ENCODE measurements around the gene LTN1. TPM values are rescaled to one million over a fixed set of nuclear protein-coding genes. Genes with fewer than 3 reads are reported as not detected.

Gene LTN1
- total and polyA plus RNA-seq, 4 donors, result 4.5 to 46.9 (median 12.0) TPM

DNA sequence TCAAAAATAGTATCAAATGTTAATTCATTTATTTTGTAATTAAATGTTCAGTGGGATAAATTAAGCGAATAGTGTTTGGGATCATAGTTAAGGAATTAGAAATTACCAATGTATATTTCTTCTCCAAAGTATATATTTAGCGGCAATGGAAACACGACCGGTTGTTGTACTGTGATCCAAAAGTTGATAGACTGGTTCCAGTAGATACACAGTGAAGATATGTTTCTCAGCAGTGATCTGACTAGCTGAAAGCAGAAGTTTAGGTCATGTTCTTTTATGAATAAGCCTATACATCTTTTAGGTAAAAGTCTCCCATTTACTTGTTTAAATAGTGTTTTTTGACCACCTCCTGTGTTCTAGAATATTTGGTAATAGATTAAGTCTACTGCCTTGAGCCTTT lies 40.6 kb upstream of the LTN1 start:
- Histone ChIP-seq H3K36me3 (ENCODE audit: control insufficient read depth in 4 of 4, insufficient read depth in 4 of 4, low read length in 4 of 4) (peaks cover 18 to 44% (median 40%) of the 10 kb centered on the region in 4 donors), H3K27me3 (ENCODE audit: control insufficient read depth in 3 of 3, insufficient read depth in 3 of 3, low read length in 2 of 3) (no peaks in the 10 kb centered on the region), H3K9me3 (ENCODE audit: control insufficient read depth in 4 of 4, insufficient read depth in 3 of 4, low read length in 3 of 4) (no peaks in the 10 kb centered on the region), H3K9ac (ENCODE audit: insufficient read depth in 1 of 2, low read length in 2 of 2) (no peak overlapping the region), H3K4me1 (ENCODE audit: control insufficient read depth in 5 of 5, insufficient read depth in 5 of 5, low read length in 5 of 5) (peaks cover 0 to 2% (median 0%) of the 10 kb centered on the region in 5 donors), H3K27ac (ENCODE audit: low read depth in 1 of 2, low read length in 1 of 2) (no peak overlapping the region), H3K4me3 (no peak overlapping the region)
- no peak for DNase-seq
- 69 to 81% methylated on average over 4 of the region's 4 CpGs for WGBS, 2 donors
- TF ChIP-seq, protein P1, sequence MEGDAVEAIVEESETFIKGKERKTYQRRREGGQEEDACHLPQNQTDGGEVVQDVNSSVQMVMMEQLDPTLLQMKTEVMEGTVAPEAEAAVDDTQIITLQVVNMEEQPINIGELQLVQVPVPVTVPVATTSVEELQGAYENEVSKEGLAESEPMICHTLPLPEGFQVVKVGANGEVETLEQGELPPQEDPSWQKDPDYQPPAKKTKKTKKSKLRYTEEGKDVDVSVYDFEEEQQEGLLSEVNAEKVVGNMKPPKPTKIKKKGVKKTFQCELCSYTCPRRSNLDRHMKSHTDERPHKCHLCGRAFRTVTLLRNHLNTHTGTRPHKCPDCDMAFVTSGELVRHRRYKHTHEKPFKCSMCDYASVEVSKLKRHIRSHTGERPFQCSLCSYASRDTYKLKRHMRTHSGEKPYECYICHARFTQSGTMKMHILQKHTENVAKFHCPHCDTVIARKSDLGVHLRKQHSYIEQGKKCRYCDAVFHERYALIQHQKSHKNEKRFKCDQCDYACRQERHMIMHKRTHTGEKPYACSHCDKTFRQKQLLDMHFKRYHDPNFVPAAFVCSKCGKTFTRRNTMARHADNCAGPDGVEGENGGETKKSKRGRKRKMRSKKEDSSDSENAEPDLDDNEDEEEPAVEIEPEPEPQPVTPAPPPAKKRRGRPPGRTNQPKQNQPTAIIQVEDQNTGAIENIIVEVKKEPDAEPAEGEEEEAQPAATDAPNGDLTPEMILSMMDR (IDR thresholded peaks at IDR 0.05; ENCODE audit: control extremely low read depth, extremely low read depth), result no peak
- no peak for ATAC-seq (ENCODE audit: insufficient read depth, low FRiP score)

- Histone ChIP-seq H3K27ac (ENCODE audit: low read depth in 1 of 2, low read length in 1 of 2) (no peak overlapping the region), H3K9ac (ENCODE audit: insufficient read depth in 1 of 2, low read length in 2 of 2) (no peak overlapping the region), H3K36me3 (ENCODE audit: control insufficient read depth in 4 of 4, insufficient read depth in 4 of 4, low read length in 4 of 4) (peaks cover 16 to 28% (median 26%) of the 10 kb centered on the region in 4 donors), H3K27me3 (ENCODE audit: control insufficient read depth in 3 of 3, insufficient read depth in 3 of 3, low read length in 2 of 3) (no peaks in the 10 kb centered on the region), H3K9me3 (ENCODE audit: control insufficient read depth in 4 of 4, insufficient read depth in 3 of 4, low read length in 3 of 4) (no peaks in the 10 kb centered on the region), H3K4me1 (ENCODE audit: control insufficient read depth in 5 of 5, insufficient read depth in 5 of 5, low read length in 5 of 5) (peaks cover 0 to 6% (median 3%) of the 10 kb centered on the region in 5 donors), H3K4me3 (no peak overlapping the region)
- no peak for DNase-seq
- ATAC-seq (ENCODE audit: insufficient read depth, low FRiP score), result no peak
- WGBS, 2 donors, result 94 to 98% methylated on average over 1 of the region's 1 CpG
- TF ChIP-seq, protein P1 (IDR thresholded peaks at IDR 0.05; ENCODE audit: control extremely low read depth, extremely low read depth), result no peak
Measured at GRCh38 chr21:29030909-29031308, 38.2 kb upstream of the LTN1 start.

- Histone ChIP-seq H3K27me3 (ENCODE audit: control insufficient read depth in 3 of 3, insufficient read depth in 3 of 3, low read length in 2 of 3) (no peaks in the 10 kb centered on the region), H3K4me1 (ENCODE audit: control insufficient read depth in 5 of 5, insufficient read depth in 5 of 5, low read length in 5 of 5) (peaks cover 0 to 15% (median 4%) of the 10 kb centered on the region in 5 donors), H3K27ac (ENCODE audit: low read depth in 1 of 2, low read length in 1 of 2) (no peak overlapping the region), H3K9ac (ENCODE audit: insufficient read depth in 1 of 2, low read length in 2 of 2) (no peak overlapping the region), H3K4me3 (no peak overlapping the region), H3K9me3 (ENCODE audit: control insufficient read depth in 4 of 4, insufficient read depth in 3 of 4, low read length in 3 of 4) (no peaks in the 10 kb centered on the region), H3K36me3 (ENCODE audit: control insufficient read depth in 4 of 4, insufficient read depth in 4 of 4, low read length in 4 of 4) (peaks cover 14 to 25% (median 23%) of the 10 kb centered on the region in 4 donors)
- no peak for ATAC-seq (ENCODE audit: insufficient read depth, low FRiP score)
- WGBS, 2 donors, result 70 to 85% methylated on average over 1 of the region's 1 CpG
- TF ChIP-seq, protein P1 (IDR thresholded peaks at IDR 0.05; ENCODE audit: control extremely low read depth, extremely low read depth), result no peak
- DNase-seq, result no peak
Measured at GRCh38 chr21:29029524-29029923, 36.8 kb upstream of the LTN1 start.

DNA sequence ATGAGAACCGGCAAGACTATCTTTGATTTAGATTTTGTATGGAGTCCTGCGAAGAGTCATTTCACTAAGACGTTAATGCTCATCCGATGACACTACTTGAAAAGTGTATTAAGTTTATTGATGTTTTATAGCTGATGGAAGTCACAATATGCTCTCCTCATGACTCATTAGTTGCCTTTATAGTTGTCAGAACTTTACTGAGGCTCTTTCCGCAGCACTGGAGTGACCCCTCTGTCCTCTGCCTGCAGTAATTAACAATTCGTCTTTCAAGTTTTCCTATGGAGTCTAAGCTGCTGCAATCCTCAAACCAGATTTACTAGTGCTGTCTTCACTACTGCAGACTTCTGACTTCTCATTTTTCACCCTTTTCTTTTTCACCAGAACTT lies 32.6 kb upstream of the LTN1 start:
- H3K4me1 ChIP-seq (ENCODE audit: control insufficient read depth in 5 of 5, insufficient read depth in 5 of 5, low read length in 5 of 5), result peaks cover 0 to 15% (median 5%) of the 10 kb centered on the region in 5 donors
- DNase-seq, result peak in 1 of 3 donors; percentile 22
- H3K36me3 ChIP-seq (ENCODE audit: control insufficient read depth in 4 of 4, insufficient read depth in 4 of 4, low read length in 4 of 4), result peaks cover 0 to 6% (median 2%) of the 10 kb centered on the region in 4 donors
- H3K4me3 ChIP-seq, result peak overlapping the region; percentile 82
- no peaks in the 10 kb centered on the region for H3K27me3 ChIP-seq (ENCODE audit: control insufficient read depth in 3 of 3, insufficient read depth in 3 of 3, low read length in 2 of 3)
- TF ChIP-seq, protein P1 (IDR thresholded peaks at IDR 0.05; ENCODE audit: control extremely low read depth, extremely low read depth), result no peak
- ATAC-seq (ENCODE audit: insufficient read depth, low FRiP score), result no peak
- no peaks in the 10 kb centered on the region for H3K9me3 ChIP-seq (ENCODE audit: control insufficient read depth in 4 of 4, insufficient read depth in 3 of 4, low read length in 3 of 4)
- WGBS, 2 donors, result 5% methylated on average over 6 of the region's 6 CpGs
- peak overlapping the region; percentile 67 to 96 for H3K9ac ChIP-seq (ENCODE audit: insufficient read depth in 1 of 2, low read length in 2 of 2)
- peak overlapping the region; percentile 100 for H3K27ac ChIP-seq (ENCODE audit: low read depth in 1 of 2, low read length in 1 of 2)

All from lung (tissue), 12 donors.